Skin epidermis (tissue), 12 donors: ENCODE results near the gene FAM131C.
"Not testable (repeated sequence)": the region's sequence is repeated elsewhere in the genome, so short reads cannot be mapped to it uniquely, and the experiment has no call there.

Experiments
- H3K27ac ChIP-seq, 21 experiments: fragments of 200-600 bp; sonication (generic) in 11 of 21; one replicate each; pipeline ENCODE4 v1.5.0; 2020; ENCODE audit warnings: mild to moderate bottlenecking in 3 of 21, inconsistent platforms in 2 of 21, moderate library complexity in 2 of 21
- H3K4me3 ChIP-seq, 7 experiments: fragments of 200-600 bp; sonication (generic) in 2 of 7; one replicate each; pipeline ENCODE4 v1.5.0; 2020; ENCODE audit warnings: inconsistent platforms in 2 of 7, mild to moderate bottlenecking in 2 of 7, moderate library complexity in 1 of 7

The FAM131C gene

DNA sequence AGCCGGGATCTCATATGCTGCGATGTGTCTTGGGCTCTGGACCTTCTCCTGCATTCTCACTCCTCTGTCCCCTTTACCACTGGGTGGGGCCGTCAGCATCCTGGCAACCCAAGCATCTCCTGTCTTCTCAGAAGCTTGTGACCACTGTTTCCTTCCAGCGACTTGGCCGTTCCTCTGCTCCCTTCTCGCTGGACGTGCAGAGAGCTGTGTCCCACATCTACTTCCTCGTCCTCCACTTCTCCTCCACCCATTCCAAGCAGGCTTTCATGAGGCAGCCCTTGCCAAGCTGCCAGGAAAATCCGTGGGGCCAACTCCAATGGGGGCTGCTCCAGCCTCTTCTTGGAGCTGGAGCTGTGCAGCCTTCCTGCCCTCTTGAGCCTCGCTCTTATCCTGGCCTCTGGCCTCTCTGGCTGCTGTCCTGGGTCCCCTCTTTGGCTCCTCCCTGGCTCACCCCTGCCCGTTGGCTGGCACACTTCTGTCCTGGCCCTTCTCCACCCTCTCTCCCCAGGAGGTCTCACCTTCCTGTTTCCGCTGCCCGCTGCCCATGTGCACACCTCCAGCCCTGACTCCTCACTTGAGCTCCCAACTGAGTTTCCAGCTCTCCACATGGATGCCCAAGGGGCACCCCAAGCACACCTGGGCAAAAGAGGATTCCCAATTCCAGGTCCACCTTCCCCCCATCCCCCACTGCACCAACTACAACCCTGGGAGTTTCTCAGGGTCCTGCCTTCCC, 8.7 kb downstream of the FAM131C start:
- Histone ChIP-seq H3K4me3 (no peak overlapping the region), H3K27ac (no peak overlapping the region)

DNA sequence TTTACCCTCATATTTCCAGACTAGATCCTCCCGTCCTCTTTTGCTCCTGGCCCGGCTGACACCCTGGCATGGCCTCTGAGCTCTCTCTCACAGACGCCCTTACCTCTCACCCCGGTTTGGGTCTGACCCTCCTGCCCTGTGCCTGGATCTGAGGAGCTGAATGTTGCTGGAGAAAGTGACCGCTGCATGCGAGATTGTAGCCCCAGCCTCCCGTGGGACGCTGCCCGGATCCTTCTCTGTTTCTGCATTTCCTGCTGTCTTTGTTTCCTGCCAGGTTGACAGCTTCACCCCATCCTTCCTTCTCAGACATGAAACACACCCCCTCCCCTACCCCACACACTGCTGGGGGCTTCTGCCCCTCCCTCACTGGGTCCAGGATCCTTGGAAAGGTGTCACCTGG, 9.5 kb downstream of the FAM131C start:
- no peak overlapping the region for H3K27ac ChIP-seq
- no peak overlapping the region for H3K4me3 ChIP-seq

DNA sequence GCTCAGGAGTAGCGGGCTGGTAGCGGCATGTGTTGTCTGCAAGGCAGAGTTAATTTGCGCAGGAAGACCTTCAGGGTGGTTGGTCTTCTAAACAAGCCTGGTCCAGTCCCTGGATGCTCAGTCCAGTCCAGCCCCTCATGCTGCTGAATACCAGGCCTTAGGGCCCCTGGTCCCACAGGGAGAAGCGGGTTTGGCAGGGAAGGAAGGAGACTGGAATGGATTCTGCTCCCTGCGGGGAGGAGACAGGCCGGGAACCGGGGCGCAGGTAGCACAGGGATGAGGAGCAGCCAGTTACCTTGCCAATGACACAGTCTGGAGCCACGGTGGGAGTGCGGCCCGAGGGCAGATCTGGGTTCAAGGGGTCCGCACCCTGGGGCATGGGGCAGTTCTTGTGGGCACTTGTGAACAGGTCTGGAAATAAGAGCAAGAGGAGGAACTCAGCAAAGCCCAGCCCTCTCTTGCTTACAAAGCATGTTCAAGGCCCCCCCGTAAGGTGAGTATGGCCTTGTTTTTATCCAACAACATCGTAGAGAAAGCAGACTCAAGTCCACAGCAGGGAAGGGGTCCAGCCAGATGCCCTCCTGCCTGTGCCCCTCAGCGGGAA, 10.1 kb downstream of the FAM131C start:
- H3K27ac ChIP-seq = no peak overlapping the region
- no peak overlapping the region for H3K4me3 ChIP-seq

DNA sequence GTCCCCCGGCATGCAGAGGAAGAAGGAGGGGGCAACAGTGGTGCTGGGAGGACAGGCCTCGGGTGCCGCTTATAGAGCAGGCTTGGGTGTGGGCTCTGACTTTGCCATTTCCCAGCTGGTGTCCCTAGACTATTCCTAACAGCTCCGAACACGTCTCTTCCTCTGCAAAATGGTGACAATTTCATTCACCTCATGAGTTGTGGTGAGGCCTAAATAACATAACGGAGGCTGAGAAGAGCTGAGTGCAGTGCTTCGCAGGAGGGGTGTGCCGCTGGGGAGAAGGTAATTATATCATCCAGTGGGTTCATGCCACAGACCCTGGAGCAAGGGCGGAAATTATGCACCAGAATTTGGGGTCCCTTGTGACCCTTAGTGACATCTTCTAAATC, 10.8 kb downstream of the FAM131C start:
- not testable (repeated sequence) for H3K27ac ChIP-seq, H3K4me3 ChIP-seq

DNA sequence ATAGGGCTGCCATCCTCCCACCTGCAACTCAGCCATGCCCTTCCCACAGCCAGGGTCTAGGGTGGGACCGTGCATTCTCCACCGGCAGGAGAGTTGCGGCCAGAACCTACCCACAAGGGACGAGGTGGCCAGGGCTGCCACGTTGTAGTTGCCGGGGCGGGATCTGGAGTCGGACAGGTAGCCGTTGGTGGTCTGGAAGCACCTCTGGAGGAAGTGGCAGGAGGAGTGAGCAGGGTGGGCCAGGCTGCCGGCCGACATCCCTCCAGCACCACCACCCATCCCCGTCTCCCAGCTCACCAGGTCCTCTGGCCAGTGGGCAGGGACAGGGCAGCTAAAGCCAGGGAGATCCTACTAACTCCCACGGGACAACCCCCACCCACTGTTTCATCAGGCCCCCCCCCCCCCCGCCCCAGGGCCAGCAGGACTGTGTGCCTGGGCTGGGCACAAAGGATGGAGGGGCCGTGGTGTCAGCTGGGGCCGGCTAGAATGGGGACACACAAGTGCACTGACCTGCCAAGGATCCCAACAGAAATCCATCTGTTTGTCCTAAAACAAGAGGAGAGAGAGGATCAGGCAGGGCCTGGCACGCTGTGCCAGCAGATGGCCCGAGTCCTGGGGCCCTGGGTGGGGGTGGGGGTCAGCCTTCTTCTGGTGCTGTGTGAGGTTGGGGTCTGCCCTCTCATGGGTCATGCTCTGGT, 11.3 kb downstream of the FAM131C start:
- H3K27ac ChIP-seq, H3K4me3 ChIP-seq: not testable (repeated sequence)

DNA sequence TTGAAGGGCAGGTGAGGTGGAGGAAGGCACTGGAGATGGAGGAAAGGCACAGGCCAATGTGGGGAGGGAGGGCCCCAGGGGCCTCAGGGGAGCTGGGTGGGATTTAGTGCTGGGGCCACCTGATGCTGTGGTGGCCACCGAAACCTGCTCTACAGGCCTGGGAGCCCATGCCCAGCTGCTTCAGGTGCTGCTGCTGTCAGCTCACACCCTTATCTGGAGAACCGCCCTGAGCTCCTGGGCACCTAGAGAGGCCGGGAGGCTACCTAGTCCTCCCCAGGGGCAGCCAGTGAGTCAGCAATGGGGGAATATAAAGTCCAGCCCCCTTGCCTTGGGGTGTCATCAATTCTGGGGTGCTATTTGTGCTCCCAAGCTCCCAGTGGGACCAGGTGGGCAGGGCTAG, 12.2 kb downstream of the FAM131C start:
- Histone ChIP-seq H3K27ac (no peak overlapping the region), H3K4me3 (no peak overlapping the region)

DNA sequence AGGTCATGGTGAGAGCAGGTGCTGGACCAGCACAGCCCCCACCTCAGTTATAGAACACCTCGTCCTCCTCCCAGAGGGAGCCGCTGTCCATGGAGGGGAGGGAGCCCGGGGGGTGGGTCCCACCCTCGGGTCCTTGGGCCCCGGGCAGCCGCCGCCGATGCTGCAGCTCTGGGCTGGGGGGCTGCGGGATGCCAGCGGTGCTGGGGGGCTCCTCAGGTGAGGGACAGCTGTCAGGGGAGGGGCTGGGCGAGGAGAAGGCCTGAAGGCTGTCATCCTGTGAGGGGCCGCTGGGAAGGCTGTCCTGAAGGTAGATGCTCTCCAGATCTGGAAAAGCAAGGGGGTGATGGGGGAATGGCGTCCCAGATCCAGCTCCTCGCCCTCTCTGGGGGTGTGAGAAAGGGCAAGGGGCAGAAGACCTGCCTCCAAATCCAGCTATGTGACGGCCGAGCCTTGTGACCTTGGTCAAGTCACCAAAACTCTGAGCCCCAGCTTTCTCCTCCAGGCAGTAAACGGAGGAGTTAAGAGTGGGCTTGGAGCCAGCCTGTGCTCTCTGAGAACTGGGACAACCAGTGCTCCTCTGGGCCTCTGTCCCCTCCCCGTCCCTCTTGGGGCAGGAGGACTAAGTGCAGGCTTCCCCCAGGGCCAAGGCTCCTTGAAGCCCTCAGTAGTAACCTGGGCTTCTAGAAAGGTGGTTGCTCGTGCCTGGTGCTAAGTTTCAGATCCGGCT, 14.9 kb downstream of the FAM131C start:
- not testable (repeated sequence) for H3K4me3 ChIP-seq, H3K27ac ChIP-seq

DNA sequence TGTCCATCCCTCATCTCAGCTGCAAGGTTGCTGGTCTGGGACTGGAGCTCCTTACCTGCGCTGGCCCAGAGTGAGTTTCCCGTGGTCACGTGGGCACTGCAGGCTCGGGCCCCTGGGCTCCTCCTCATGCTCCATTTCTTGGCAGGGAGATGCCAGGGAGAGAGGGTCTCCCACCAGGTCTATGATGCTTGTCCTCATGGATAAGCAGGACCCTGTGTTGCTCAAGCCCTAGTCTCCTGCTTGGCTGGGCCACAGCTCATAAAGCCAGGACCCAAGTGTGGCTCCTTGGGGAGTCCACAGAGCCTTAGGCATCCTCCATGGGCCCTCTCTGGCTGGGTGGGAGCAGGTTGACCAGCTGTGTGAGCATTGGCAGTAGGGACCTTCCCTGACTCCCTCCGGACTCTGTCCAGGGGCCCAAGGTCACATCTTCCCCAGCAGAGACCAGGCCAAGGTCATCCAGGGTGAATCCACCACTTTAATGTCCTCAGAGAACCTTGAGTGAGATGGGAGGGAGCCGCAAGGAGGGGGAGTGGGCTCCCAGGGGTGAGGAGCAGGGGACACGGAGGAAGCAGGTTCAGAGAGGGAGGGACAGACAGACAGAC, 16.0 kb downstream of the FAM131C start:
- not testable (repeated sequence) for H3K4me3 ChIP-seq, H3K27ac ChIP-seq

DNA sequence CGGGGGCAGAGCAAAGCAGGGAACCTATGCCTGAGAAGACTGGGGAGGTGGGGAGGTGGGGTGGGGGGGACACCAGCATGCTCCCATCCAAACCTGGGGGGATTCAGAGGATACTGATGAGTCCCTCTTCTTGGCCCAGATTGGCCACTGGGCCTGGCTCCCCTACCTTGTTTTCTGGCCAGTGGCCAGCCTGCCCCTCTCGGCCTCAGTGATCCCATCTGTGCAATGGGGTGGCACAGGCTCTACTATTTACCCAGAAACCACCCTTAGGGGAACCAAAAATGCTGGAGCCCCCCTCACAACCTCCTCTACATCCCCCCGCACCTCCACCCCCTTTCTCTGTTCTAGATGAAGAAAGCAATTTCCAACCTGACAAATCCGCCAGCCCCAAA, 16.9 kb downstream of the FAM131C start:
- not testable (repeated sequence) for H3K27ac ChIP-seq, H3K4me3 ChIP-seq

DNA sequence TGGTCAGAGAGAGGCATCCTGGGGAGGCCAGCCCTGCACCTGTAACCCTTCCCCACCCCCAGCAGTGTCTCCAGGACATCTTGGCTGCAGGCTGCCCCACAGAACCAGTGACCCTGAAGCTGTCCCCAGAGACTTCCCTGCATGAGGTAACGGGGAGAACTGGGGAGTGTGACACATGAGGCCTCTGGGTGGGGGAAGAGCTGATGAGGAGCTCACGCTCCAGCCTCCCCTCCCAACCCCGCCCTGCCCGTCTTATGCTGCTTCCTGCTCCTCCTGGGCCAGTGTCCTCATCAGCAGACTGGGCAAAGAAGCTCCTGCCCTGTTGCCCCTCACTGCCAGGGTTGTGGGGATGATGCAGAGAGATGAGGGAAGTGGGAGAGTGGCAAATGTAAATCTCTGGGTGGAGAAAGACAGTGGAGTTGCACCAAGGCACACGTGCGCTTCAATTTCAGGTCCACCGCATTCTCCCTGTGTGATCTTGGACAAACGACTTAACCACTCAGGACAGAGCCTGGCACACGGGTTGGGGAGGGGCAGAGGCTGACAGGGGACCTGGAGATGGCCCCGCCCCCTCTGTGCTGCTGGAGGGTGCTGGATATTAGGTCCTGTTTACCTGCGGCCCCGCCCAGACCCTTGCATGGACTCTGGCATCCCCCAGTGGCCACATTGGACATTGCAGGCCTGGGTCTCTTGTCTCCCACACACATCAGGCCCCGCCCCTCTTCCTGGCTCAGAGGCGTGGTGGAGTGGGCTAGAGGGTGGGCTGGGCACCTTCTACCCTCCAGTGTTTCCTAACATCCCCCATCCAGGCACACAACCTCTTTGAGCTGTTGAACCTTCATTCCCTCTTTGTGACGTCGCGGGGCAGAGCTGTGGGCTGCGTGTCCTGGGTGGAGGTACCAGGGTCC, 17.6 kb downstream of the FAM131C start:
- no peak overlapping the region for H3K4me3 ChIP-seq
- no peak overlapping the region for H3K27ac ChIP-seq

DNA sequence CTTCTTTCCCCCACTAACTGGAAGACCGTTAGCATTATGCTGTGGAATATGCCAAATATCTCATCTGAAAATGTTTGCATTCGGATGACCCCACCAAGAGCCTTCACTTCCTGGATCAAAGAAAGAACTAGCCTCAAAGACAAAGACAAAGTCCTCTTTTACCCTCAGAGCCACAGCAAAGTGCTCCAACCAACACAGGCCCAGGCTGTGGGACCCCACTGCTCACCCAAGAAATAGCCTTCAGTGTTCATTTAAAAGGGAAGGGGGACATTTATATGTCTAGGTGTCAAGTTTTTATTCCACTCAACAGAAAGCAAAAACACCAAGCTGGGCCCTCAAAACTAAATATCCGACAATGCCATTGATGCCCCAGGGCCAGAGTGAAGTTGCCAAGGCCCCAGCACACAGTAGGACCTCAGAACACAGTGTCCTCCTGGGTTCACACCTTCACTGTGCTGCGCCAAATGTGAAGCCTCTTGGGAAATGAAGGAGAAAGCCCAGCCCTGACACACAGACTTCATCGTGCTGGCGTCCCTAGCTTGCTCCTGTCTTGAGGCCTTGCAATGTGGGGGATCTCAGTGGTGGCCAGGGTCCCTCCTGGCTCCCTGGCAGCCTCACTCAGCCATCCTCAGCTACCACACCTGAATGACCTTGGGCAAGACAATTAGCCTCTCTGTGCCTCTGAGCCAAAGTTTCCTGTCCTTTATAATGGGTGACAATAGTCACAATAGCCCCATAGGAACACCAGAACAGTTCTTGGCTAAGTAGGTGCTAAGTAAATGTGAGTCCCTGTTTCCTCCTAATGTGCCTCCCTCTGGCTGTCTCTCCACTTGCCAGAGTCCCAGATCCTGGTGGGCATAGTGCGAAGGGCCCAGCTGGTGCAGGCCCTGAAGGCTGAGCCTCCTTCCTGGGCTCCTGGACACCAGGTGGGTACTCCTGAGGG, 18.6 kb downstream of the FAM131C start:
- H3K27ac ChIP-seq = no peak overlapping the region
- no peak overlapping the region for H3K4me3 ChIP-seq

DNA sequence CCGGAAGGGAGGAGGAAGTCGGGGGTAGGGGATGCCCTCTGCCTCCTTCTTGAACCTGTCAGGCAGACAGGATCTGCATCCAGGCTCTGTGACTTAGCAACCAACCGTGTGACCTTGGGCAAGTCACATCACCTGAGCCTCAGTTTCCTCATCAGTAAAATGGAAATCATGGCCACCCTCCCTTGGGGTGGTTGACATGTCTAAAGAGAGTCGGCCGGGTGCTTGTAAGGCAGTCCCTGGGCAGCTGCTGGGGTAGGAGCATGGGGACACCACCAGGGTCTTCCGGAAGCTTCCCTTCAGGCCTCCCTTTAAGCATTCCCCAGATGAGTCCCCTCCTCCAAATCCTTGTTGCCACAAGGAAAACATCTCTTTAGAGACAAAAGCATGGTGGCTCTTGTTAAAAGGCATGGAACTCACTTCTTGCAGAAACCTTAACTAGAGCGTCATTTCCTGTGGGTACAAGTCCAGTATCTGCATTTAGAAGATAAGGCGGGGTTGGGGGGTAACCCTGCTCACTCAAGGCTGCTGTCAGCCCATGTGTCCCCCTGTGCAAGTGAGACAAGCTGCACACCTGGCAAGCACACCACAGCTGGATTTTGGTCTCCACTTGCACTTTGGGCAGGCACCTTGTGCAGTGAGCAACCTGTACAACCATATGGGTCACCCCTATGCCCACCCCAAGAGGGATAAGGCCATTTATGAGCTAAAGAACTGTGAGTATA, 19.5 kb downstream of the FAM131C start:
- H3K4me3 ChIP-seq = no peak overlapping the region
- no peak overlapping the region for H3K27ac ChIP-seq

DNA sequence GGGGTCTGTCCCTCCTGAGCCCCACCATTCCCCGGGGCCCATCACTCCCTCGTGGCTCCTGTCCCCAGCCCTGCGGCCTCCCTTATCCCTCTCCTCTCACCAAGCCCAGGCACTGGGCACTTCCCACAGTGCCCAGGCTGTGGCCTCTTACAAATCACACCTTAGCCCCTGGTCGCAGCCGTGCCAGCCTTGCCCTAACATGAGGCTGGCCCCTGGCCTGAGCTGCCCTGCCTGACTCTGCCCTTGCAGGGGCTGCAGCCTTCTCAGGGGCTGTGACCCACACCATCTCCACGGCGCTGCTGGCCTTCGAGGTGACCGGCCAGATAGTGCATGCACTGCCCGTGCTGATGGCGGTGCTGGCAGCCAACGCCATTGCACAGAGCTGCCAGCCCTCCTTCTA, 21.5 kb downstream of the FAM131C start:
- H3K4me3 ChIP-seq, H3K27ac ChIP-seq: not testable (repeated sequence)

DNA sequence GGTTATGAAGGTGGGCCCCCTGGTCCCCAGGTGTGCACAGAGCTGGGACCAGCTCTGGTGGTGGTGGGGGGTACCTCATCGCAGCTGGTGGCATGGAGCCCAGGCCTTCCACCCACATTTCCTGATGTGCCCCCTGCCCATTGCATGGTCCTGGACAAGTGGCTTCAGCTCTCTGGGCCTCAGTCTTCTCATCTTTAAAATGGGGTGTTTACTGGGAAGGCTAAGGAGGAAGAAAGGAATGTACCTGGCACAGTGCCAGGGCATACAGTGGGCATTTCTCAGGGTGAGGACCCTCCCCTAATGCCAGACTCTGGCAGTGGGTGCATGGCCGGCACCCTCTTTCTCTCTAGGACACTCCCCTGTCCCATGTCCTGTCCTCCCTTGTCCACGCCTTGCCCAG, 22.4 kb downstream of the FAM131C start:
- H3K4me3 ChIP-seq = no peak overlapping the region
- H3K27ac ChIP-seq = no peak overlapping the region

DNA sequence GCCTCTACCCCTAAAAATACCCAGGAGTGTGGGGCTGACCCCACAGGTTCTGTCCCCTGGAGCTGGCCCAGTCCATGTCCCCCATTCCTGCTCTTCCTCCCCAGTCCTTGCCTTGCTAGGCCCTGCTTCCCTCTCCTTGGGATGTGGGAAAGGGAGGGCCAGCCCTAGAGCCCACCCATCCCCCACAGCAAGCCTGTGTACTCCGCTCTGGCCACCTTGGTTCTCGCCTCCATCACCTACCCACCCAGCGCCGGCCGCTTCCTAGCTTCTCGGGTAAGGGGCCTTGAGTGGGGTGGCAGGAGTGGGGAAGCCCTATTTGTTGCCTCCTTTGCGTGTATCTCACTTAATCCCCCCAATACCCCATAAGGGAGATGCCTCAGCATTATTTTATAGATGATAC, 23.1 kb downstream of the FAM131C start:
- Histone ChIP-seq H3K4me3 (no peak overlapping the region), H3K27ac (no peak overlapping the region)

DNA sequence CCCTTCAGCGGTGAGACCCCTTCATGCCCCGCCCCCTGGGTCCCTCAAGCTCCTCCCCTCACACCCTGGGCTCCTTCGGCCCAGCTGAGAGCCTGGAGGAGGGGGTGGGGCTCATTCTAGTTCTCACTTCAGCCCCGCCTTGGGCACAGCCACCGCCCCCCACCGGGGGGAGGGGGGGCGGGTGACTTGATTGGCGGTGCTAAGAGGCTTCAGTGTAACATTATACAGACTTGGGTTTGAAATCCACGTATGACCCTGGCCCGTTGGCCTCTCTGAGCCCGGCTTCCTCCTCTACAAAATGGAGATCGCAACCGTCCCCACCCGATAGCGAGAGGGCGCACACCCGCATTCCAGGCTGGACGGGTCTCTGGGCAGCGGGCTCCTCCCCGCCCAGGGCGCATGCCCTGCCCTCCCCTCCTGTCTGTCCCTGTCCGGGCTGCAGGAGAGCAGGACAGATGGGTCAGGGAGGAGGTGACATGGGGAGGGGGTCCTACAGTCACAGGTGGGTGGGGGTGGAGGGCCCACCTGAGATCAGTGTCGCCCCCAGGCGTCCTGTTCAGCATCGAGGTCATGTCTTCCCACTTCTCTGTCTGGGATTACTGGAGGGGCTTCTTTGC, 24.8 kb downstream of the FAM131C start:
- H3K4me3 ChIP-seq = peak overlapping the region in 6 of 7 experiments; percentile 2 to 29 (median 21)
- H3K27ac ChIP-seq = peak overlapping the region in 2 of 21 experiments; percentile 31 to 68
